Hepatic stellate cell (primary cell): ENCODE results near the gene TKTL1.

Experiments used
- DNase-seq: peaks from one replicate; pipeline ENCODE4 v3.0.0; 2011; ENCODE audit warnings: low spot score

Gene TKTL1

DNA sequence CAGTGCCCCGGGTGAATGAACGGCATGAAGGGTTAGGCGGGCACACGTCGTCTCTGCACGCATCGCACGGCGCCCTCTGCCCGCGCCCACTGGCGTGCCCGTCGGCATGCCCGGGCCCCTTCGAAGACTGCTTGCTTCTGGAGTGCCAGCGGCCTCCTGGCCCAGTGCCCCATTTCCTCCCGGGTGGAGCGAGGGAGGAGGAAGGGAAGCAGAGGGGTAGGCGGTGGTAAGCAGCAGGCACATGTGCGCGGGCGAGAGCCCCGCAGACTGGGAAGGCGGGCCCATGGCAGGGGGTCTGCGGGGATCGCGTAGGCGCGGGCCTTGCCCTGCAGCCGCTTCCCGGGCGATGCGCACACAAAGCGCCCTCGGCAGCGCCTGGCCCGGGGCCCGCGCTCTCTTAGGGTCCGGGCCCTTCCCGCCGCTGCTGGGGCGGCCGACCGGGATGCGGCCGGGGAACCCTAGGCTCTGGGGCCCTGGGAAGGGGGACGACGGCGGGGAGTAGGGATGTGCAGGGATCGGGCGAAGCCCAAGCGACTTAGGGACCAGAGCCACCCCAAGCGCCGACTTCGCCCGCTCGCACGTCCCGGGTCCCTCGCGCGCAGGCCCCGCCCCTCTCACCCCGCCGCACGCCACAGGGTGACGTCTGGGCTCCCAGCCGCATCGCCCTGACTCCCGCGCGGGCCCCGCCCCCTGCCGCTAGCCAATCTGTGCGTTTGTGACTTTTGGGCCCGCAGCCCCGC, 82.6 kb downstream of the TKTL1 start:
- peak; percentile 80 for DNase-seq

- DNase-seq: peak; percentile 84
These were observed 83.4 kb downstream of the TKTL1 start, which contains the start of gene EMD for GRCh38 chrX:154378799-154379568. Gene EMD (plus strand): TSS chrX:154379295. CDS start chrX:154379485, 190 bp downstream.

GRCh38 chrX:154379569-154379951, 84.0 kb downstream of the TKTL1 start:
- DNase-seq: no peak
